H1 (cell line): ENCODE measurements around the gene TCF7L2. TPM values are rescaled to one million over a fixed set of nuclear protein-coding genes. Genes with fewer than 3 reads are reported as not detected.

ENCODE experiments used
- CTCF ChIA-PET: fragments of 300-600 bp; sonication (Branson Sonifier 250); formaldehyde crosslinking; loops from one replicate; lab custom pipeline; 2021; ENCODE audit not compliant: partially characterized antibody; lab: Charles Lee
- POLR2A ChIA-PET: fragments of 300-600 bp; sonication (Branson Sonifier 250); formaldehyde crosslinking; loops from one replicate; lab custom pipeline; 2021; ENCODE audit warnings: inconsistent platforms; ENCODE audit not compliant: partially characterized antibody; lab: Charles Lee
- DNase-seq, 2 experiments: peaks; one replicate each; pipeline versions ENCODE4 v3.0.0 to v3.0.0-alpha.2; 2010 to 2022; ENCODE audit warnings: low spot score in 2 of 2, low read depth in 1 of 2, mixed read lengths in 1 of 2
- FAIRE-seq: peaks from 2 replicates; lab custom pipeline; 2011; peaks lifted over from hg19 to GRCh38; lab: Jason Lieb, UNC
- H2AFZ ChIP-seq: 2 replicates; pipeline ENCODE4 v1.8.1; 2012; ENCODE audit warnings: low read length, inconsistent platforms
- H2AK5ac ChIP-seq: 2 replicates; pipeline ENCODE4 v1.6.1; 2013; ENCODE audit warnings: low read depth, low read length
- H2BK120ac ChIP-seq: replicated peaks from 2 replicates; pipeline ENCODE3; 2013; ENCODE audit warnings: low read depth, low read length, inconsistent platforms
- H2BK12ac ChIP-seq: 2 replicates; pipeline ENCODE4 v1.6.1; 2013; ENCODE audit warnings: low read depth, low read length
- H2BK15ac ChIP-seq: 2 replicates; pipeline ENCODE4 v1.6.1; 2013; ENCODE audit warnings: low read length
- H2BK20ac ChIP-seq: 2 replicates; pipeline ENCODE4 v1.6.1; 2013; ENCODE audit warnings: low read length
- H2BK5ac ChIP-seq: 2 replicates; pipeline ENCODE4 v1.6.1; 2013; ENCODE audit warnings: low read depth, low read length
- H3K14ac ChIP-seq: 2 replicates; pipeline ENCODE4 v1.6.1; 2013; ENCODE audit warnings: inconsistent platforms; ENCODE audit not compliant: insufficient read length
- H3K18ac ChIP-seq: 2 replicates; pipeline ENCODE4 v1.6.1; 2013; ENCODE audit warnings: low read length; ENCODE audit errors: extremely low read depth
- H3K23ac ChIP-seq: 2 replicates; pipeline ENCODE4 v1.6.1; 2013; ENCODE audit warnings: inconsistent platforms; ENCODE audit not compliant: insufficient read length
- H3K23me2 ChIP-seq: 2 replicates; pipeline ENCODE4 v1.6.1; 2013; ENCODE audit warnings: low read depth, low read length
- H3K27ac ChIP-seq: 2 replicates; pipeline ENCODE4 v1.6.1; 2011; ENCODE audit warnings: low read depth, low read length, inconsistent platforms
- H3K27me3 ChIP-seq, 4 experiments: replicated peaks in 1 of 4; 1 replicate in 1 of 4; 2 replicates in 3 of 4; pipeline versions ENCODE4 v1.6.1 to v1.8.1; 2011 to 2013; ENCODE audit warnings: low read length in 3 of 4, mild to moderate bottlenecking in 3 of 4, inconsistent platforms in 2 of 4, mixed read lengths in 2 of 4, moderate library complexity in 1 of 4; ENCODE audit not compliant: control insufficient read depth in 3 of 4, insufficient read depth in 3 of 4; ENCODE audit errors: extremely low read depth in 1 of 4
- H3K36me3 ChIP-seq, 4 experiments: 2 replicates each; pipeline versions ENCODE4 v1.6.1 to v1.8.1; 2011 to 2013; ENCODE audit warnings: mild to moderate bottlenecking in 4 of 4, low read length in 3 of 4, moderate library complexity in 2 of 4, control low read depth in 1 of 4, inconsistent platforms in 1 of 4; ENCODE audit not compliant: insufficient read depth in 4 of 4, control insufficient read depth in 2 of 4
- H3K4ac ChIP-seq: replicated peaks from 2 replicates; pipeline ENCODE3; 2013; ENCODE audit warnings: low read length, low read depth, mixed read lengths, inconsistent platforms; ENCODE audit not compliant: insufficient read length
- H3K4me1 ChIP-seq, 4 experiments: replicated peaks in 1 of 4; 1 replicate in 1 of 4; 2 replicates in 3 of 4; pipeline versions ENCODE4 v1.6.1 to v1.8.1; 2011 to 2013; ENCODE audit warnings: low read length in 3 of 4, inconsistent platforms in 2 of 4, mixed read lengths in 1 of 4; ENCODE audit not compliant: insufficient read depth in 4 of 4, control insufficient read depth in 3 of 4
- H3K4me2 ChIP-seq, 2 experiments: 2 replicates each; pipeline versions ENCODE4 v1.6.1 to v1.8.1; 2011 to 2013; ENCODE audit warnings: low read depth in 2 of 2, low read length in 2 of 2, control low read depth in 1 of 2, inconsistent platforms in 1 of 2, mild to moderate bottlenecking in 1 of 2; ENCODE audit not compliant: insufficient read depth in 1 of 2
- H3K4me3 ChIP-seq, 4 experiments: fragments of 200-600, 300-600 bp in 1 of 4; sonication (generic), shearing (Covaris generic), sonication (Bioruptor Twin) in 1 of 4; 2 replicates each; pipeline versions ENCODE4 v1.5.1 to v1.8.1; 2011 to 2016; ENCODE audit warnings: low read length in 4 of 4, low read depth in 3 of 4, control low read depth in 2 of 4, inconsistent platforms in 2 of 4, mild to moderate bottlenecking in 2 of 4, mixed read lengths in 1 of 4, moderate library complexity in 1 of 4; ENCODE audit not compliant: insufficient read depth in 2 of 4; ENCODE audit errors: extremely low read depth in 1 of 4
- H3K56ac ChIP-seq: replicated peaks from 2 replicates; pipeline ENCODE3; 2013; ENCODE audit warnings: low read depth, mild to moderate bottlenecking, mixed read lengths, low read length, inconsistent platforms; ENCODE audit not compliant: insufficient read length
- H3K79me1 ChIP-seq: 2 replicates; pipeline ENCODE4 v1.6.1; 2013; ENCODE audit warnings: low read depth, low read length, control low read depth
- H3K79me2 ChIP-seq, 2 experiments: 2 replicates each; pipeline versions ENCODE4 v1.6.1 to v1.8.1; 2012 to 2013; ENCODE audit warnings: low read length in 2 of 2, mild to moderate bottlenecking in 2 of 2, inconsistent platforms in 1 of 2; ENCODE audit not compliant: insufficient read depth in 2 of 2, control insufficient read depth in 1 of 2
- H3K9ac ChIP-seq, 4 experiments: replicated peaks in 1 of 4; 1 replicate in 1 of 4; 2 replicates in 3 of 4; pipeline versions ENCODE4 v1.6.1 to v1.8.1; 2011 to 2013; ENCODE audit warnings: low read depth in 3 of 4, low read length in 3 of 4, control low read depth in 2 of 4, mild to moderate bottlenecking in 2 of 4, moderate library complexity in 2 of 4, inconsistent platforms in 1 of 4; ENCODE audit errors: extremely low read depth in 1 of 4
- H3K9me3 ChIP-seq, 2 experiments: 2 replicates each; pipeline versions ENCODE4 v1.6.1 to v1.8.1; 2012 to 2013; ENCODE audit warnings: mild to moderate bottlenecking in 2 of 2, moderate library complexity in 2 of 2, control low read depth in 1 of 2, inconsistent platforms in 1 of 2, low read depth in 1 of 2, low read length in 1 of 2, mixed read lengths in 1 of 2; ENCODE audit not compliant: insufficient read depth in 2 of 2
- H4K20me1 ChIP-seq, 2 experiments: replicated peaks in 1 of 2; 2 replicates each; pipeline versions ENCODE3 to v1.8.1; 2011 to 2013; ENCODE audit warnings: inconsistent platforms in 2 of 2, low read length in 2 of 2, mild to moderate bottlenecking in 1 of 2; ENCODE audit not compliant: insufficient read depth in 2 of 2, control insufficient read depth in 1 of 2
- H4K5ac ChIP-seq: 2 replicates; pipeline ENCODE4 v1.6.1; 2013; ENCODE audit warnings: low read length, low read depth, mixed read lengths, inconsistent platforms; ENCODE audit not compliant: insufficient read length
- H4K8ac ChIP-seq: 2 replicates; pipeline ENCODE4 v1.8.0; 2013; ENCODE audit warnings: mild to moderate bottlenecking, moderate library complexity, low read length, inconsistent platforms; ENCODE audit not compliant: insufficient read depth; ENCODE audit errors: extremely low read depth
- H4K91ac ChIP-seq: replicated peaks from 2 replicates; pipeline ENCODE3; 2013; ENCODE audit warnings: low read length, mixed read lengths, inconsistent platforms; ENCODE audit not compliant: insufficient read length
- WGBS, 2 experiments: shearing (Covaris generic) in 1 of 2; methylation state at CpG; one replicate each; pipeline versions ENCODE4 v1.1.6 to v1.1.7; 2013 to 2015; ENCODE audit warnings: low lambda C conversion rate in 2 of 2, mixed read lengths in 2 of 2, inconsistent platforms in 1 of 2, low coverage in 1 of 2, missing lambda C conversion rate in 1 of 2; ENCODE audit not compliant: insufficient replicate concordance in 2 of 2, insufficient coverage in 1 of 2, insufficient read length in 1 of 2; ENCODE audit errors: extremely low coverage in 1 of 2, missing lambda C conversion rate in 1 of 2; 5-methylcytosine and 5-hydroxymethylcytosine counted together
- polyA plus RNA-seq, 7 experiments: library from polyadenylated mRNA; depleted of rRNA in 3 of 7; stranded (reverse) in 5 of 7; unstranded in 2 of 7; fragments of >200 nt in 5 of 7; fragments of 200-250 nt in 2 of 7; gene quantifications; 1 replicate in 5 of 7; 2 replicates in 1 of 7; 4 replicates in 1 of 7; pipeline versions ENCODE4 v1.2.1 to v1.2.3, GENCODE V29; 2011 to 2013; ENCODE audit warnings: missing spikeins in 2 of 7, mixed read lengths in 2 of 7
- total RNA-seq: library from RNA; stranded (reverse); fragmentation: NEBNext Ultra II Directional; extraction: Animal tissue kit (Norgen Biotek cat#: 25700); gene quantifications from 2 replicates; pipeline ENCODE4 v1.2.1, GENCODE V29; 2021
- TF ChIP-seq, protein P1 (sequence below): IDR thresholded peaks from 2 replicates; pipeline ENCODE4 v1.6.1; 2012; ENCODE audit warnings: inconsistent platforms

The TCF7L2 gene
- total and polyA plus RNA-seq, 2 of the 8 experiments (the other 6 are each of a cell fraction or from before 2014, with no cell fraction given): 33.9 to 67.3 TPM

DNA sequence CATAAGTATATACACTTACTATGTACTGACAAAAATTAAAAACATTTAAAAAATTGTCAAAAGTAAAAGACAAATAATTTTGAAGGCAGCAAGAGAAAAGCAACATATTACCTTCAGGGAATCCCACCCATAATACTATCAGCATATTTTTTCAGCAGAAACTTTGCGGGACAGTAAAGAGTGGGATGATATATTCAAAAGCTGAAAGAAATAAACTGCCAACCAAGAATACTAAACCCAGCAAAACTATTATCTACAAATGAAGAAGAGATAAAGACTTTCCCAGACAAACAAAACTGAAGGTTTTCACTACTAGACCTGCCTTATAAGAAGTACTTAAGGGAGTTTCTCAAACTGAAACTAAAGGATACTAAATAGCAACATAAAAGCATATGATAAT is 257.9 kb downstream of the TCF7L2 start:
- H3K4me3 ChIP-seq: no peak overlapping the region
- H4K8ac ChIP-seq: no peak overlapping the region
- no peak overlapping the region for H2BK15ac ChIP-seq
- no peaks in the 10 kb centered on the region for H3K79me1 ChIP-seq
- TF ChIP-seq, protein P1, sequence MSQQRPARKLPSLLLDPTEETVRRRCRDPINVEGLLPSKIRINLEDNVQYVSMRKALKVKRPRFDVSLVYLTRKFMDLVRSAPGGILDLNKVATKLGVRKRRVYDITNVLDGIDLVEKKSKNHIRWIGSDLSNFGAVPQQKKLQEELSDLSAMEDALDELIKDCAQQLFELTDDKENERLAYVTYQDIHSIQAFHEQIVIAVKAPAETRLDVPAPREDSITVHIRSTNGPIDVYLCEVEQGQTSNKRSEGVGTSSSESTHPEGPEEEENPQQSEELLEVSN: no peak
- H3K4ac ChIP-seq: no peak overlapping the region
- H4K91ac ChIP-seq: no peak overlapping the region
- CTCF ChIA-PET: no interaction called here
- H3K9me3 ChIP-seq: peaks cover 3% of the 10 kb centered on the region in 2 experiments; a peak in 1 of 4 replicates
- H3K23ac ChIP-seq: no peak overlapping the region
- no peak overlapping the region for H3K27ac ChIP-seq
- no peak overlapping the region for H3K9ac ChIP-seq
- no peaks in the 10 kb centered on the region for H3K36me3 ChIP-seq
- H2BK5ac ChIP-seq: no peak overlapping the region
- WGBS, 2 experiments: 80% methylated on average over 1 of the region's 1 CpG; no CpG with 5 or more reads in 1 of the 2 experiments
- H4K20me1 ChIP-seq: no peaks in the 10 kb centered on the region
- no peak for FAIRE-seq
- no peaks in the 10 kb centered on the region for H3K27me3 ChIP-seq
- no peak for DNase-seq
- H3K4me1 ChIP-seq: no peaks in the 10 kb centered on the region
- H3K79me2 ChIP-seq: no peaks in the 10 kb centered on the region
- no peak overlapping the region for H4K5ac ChIP-seq
- no peak overlapping the region for H2AK5ac ChIP-seq
- H2BK20ac ChIP-seq: no peak overlapping the region
- H3K4me2 ChIP-seq: no peak overlapping the region
- H2BK12ac ChIP-seq: no peak overlapping the region
- no peak overlapping the region for H2BK120ac ChIP-seq
- H3K56ac ChIP-seq: no peak overlapping the region
- POLR2A ChIA-PET: no interaction called here
- H3K14ac ChIP-seq: no peak overlapping the region
- H3K18ac ChIP-seq: no peak overlapping the region
- no peak overlapping the region for H2AFZ ChIP-seq
- no peaks in the 10 kb centered on the region for H3K23me2 ChIP-seq
